ENCODE measurements around the gene MESP2.
A peak's percentile ranks its signal among the peaks of the same experiment; 100 is the strongest.

Gene MESP2

DNA sequence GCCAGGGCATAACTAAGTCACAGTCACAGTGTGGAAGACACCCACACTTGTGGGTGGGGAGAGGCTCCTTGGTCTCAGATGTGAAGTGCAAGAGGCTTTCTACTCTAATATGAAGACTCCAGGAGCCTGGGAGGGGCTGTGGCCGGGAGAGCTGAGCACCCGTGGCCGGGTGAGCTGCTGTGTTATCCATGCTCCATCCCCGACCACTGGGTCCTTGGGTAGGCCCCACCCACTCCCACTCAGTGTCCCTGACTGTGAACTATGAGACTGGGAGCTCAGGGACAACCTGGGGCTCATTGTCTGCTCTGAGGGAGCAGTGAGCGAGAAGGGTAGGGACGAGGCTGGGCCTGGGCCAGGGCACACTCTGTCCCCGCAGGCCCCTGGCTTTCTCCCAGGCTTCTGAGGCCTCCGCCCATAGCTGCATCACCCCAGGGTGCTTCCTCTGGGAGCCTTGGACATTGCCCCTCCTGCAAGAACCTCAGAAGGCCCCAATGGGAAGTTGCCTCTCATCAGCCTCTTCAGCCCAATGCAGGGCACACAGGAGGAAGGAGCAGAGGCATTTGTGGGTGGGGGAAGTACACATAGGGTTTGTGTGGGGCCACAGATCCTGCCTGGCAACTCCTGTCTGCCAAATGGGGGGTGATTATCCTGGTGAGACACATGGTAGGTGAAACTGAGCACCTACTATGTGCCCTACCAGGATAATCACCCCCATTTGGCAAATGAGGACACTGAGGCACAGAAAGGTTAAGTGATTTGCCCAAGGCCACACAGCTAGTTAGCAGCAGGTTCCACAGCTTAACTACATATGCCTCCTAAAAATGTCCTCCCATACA lies 36.1 kb downstream of the MESP2 start:
- TF ChIP-seq, protein P1, sequence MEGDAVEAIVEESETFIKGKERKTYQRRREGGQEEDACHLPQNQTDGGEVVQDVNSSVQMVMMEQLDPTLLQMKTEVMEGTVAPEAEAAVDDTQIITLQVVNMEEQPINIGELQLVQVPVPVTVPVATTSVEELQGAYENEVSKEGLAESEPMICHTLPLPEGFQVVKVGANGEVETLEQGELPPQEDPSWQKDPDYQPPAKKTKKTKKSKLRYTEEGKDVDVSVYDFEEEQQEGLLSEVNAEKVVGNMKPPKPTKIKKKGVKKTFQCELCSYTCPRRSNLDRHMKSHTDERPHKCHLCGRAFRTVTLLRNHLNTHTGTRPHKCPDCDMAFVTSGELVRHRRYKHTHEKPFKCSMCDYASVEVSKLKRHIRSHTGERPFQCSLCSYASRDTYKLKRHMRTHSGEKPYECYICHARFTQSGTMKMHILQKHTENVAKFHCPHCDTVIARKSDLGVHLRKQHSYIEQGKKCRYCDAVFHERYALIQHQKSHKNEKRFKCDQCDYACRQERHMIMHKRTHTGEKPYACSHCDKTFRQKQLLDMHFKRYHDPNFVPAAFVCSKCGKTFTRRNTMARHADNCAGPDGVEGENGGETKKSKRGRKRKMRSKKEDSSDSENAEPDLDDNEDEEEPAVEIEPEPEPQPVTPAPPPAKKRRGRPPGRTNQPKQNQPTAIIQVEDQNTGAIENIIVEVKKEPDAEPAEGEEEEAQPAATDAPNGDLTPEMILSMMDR (IDR thresholded peaks at IDR 0.05) = no peak
- Histone ChIP-seq H3K4me3 (peak overlapping the region; percentile 78), H3K27ac (peak overlapping the region in 1 of 2 donors; percentile 81)
- DNase-seq (ENCODE audit: low spot score) = no peak

DNA sequence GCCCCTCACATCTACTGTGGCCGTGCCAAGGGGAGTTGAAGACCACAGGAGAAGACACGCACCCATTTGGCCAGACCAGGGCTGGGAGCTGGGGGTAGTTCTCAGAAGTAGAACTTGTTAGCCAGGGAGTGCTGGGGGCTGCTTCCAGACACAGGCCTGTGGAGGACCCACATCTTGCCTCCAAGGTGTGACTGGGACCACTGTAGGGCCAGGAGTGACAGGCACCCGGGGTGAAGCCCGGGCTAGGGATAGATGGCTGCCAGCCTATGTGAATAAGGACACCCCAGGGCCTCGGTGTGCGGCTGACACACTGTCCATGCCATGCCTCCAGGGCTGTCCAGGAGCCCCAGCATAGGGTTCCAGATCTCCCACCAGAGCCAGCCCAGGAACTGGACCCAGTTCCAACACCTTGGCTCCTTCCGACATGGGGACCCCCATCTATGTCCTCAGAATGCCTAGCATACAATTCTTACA lies 36.8 kb downstream of the MESP2 start:
- peak overlapping the region; percentile 78 for H3K4me3 ChIP-seq
- H3K27ac ChIP-seq = peak overlapping the region in 1 of 2 donors; percentile 81
- TF ChIP-seq, protein P1 (IDR thresholded peaks at IDR 0.05) = no peak
- no peak for DNase-seq (ENCODE audit: low spot score)

DNA sequence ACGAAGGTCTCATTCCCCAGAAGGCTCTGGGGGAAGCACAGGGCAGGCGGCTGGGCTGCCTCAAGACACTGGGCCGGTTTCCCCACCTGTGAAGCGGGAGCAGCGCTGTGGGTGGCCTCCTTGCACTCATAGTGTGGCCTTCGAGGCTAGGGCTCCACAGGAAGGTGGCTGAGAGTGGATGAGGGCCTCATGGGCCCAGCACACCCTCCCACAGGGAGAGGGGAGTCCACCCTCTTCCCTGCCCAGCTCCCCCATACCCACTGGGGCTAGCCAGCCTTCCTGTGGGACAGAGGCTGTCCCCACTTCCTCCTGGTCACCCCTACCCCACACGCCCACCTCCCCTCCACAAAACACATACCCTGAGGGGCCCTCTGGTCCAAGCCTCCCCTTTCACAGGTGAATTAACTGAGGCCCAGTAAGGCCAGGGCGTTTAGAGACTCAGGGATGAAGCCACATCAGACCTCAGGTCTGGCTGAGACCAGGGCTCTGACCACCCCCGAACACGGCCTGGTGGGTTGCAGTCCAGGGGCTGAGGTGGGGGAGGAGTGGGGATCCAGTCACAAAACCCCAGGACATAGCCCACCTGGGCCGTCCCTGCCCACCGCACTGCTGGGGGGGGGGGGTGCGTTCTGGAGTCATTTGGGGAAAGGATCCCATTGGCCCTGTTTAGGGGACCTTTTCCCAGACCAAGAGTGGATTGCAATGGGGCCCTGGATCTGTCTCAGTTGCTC lies 37.4 kb downstream of the MESP2 start:
- Histone ChIP-seq H3K4me3 (peak overlapping the region; percentile 78), H3K27ac (peak overlapping the region in 1 of 2 donors; percentile 81)
- DNase-seq (ENCODE audit: low spot score) = no peak
- TF ChIP-seq, protein P1 (IDR thresholded peaks at IDR 0.05) = no peak

DNA sequence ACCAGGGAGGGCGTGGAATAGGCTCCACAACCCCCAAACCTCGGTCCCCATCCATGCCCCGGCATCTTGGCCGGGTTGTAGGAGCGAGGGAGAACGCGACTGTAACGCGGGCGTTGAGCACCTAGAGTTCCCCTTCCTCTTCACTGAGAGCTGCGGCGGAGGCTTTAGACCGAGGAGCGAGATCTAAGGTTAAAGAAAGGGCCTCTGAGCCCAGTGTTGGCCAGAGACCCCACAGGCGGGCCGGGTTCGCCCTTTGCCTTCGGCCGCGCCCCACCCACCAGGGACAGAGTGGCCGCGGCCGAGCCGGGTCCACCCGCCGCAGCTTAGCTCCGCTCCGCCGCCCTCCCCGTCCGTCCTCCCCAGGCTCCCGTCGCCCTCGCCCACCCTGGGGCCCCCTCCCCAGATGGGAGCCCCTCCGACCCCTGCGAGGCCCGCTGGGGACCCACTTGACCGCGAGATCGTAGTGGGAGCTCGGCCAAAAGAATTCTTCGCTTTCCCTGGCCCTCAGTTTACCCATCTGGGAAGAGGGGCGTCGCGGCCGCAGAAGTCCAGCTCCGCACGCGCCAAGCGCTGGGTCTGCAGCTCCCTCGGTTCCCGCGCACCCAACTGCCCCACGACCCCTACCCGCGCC lies 38.1 kb downstream of the MESP2 start:
- TF ChIP-seq, protein P1 (IDR thresholded peaks at IDR 0.05) = no peak
- Histone ChIP-seq H3K27ac (peak overlapping the region in 1 of 2 donors; percentile 81), H3K4me3 (peak overlapping the region; percentile 78)
- DNase-seq (ENCODE audit: low spot score) = no peak

DNA sequence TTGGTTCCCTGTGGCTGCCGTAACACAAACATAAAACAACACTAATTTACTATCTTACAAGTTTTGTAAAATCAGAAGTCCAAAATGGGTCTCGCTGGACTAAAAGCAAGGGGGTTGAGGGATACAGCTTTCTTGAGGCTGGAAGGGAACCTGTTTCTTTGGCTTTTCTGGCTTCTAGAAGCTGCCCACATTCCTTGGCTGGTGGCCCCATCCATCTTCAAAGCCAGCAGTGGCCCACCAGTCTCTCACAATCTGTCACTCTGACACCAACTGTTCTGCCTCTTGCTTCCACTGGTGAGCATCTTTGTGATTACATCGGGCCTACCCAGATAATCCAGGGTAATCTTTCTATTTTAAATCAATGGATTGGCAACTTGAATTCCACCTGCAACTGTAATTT lies 39.6 kb downstream of the MESP2 start:
- Histone ChIP-seq H3K4me3 (no peak overlapping the region), H3K27ac (no peak overlapping the region)
- TF ChIP-seq, protein P1 (IDR thresholded peaks at IDR 0.05) = no peak
- DNase-seq (ENCODE audit: low spot score) = no peak

DNA sequence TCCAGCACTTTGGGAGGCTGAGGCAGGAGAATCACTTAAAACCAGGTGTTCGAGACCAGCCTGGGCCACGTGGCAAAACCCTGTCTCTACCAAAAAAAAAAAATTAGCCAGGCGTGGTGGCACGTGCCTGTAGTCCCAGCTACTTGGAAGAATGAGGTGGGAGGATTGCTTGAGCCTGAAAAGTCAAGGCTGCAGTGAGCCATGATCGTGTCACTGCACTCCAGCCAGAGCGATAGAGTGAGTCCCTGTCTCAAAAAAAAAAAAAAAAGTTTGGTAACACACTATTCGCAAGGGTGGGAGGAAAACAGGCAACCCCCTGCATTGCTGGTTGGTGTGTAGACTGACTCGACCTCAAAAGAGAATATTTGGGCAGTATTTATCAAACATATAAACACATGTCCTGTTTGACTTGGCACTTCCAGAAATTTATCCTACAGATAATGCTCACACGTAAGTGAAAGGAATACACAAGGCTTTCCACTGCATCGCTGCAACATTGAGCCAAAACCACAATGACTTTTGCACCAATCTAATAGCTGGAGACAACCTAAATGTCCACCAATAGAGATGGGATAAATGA lies 41.7 kb downstream of the MESP2 start:
- Histone ChIP-seq H3K4me3 (no peak overlapping the region), H3K27ac (no peak overlapping the region)
- TF ChIP-seq, protein P1 (IDR thresholded peaks at IDR 0.05) = no peak
- no peak for DNase-seq (ENCODE audit: low spot score)

Data from coronary artery (tissue), 2 donors.